ENCODE data around the gene RAB11FIP4. TPM values are rescaled to one million over a fixed set of nuclear protein-coding genes. Genes with fewer than 3 reads are reported as not detected.

The RAB11FIP4 gene
- total and polyA plus RNA-seq, 2 donors (not counting 3 experiments of a cell fraction or from before 2014, with no cell fraction given), result 0.08 to 0.38 TPM

DNA sequence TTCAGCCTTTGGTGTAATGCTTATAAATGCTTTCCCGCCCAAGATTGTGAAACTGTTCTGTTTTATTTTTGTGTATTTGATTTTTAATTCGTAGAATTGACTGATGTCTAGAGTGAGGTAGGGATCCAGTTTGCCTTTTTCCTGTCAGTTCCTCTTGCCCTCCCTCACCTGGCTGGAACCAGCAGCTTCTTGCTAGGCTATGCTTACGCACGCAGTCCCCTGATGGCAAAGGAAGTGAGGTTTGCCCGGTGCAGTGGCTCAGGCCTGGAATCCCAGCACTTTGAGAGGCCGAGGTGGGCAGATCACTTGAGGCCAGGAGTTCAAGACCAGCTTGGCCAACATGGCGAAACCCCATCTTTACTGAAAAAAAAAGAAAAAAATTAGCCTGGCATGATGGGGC, 51.9 kb downstream of the RAB11FIP4 start:
- Histone ChIP-seq H3K36me3 (ENCODE audit: control insufficient read depth in 2 of 2, extremely low read depth in 1 of 2, insufficient read depth in 2 of 2, low read length in 2 of 2) (no peaks in the 10 kb centered on the region), H3K9me1 (replicated peaks; ENCODE audit: control insufficient read depth, extremely low read depth, insufficient read depth, low read length) (no peaks in the 10 kb centered on the region), H3K4me2 (ENCODE audit: insufficient read depth, low read length) (no peak overlapping the region), H3K79me2 (ENCODE audit: control insufficient read depth, insufficient read depth, low read length) (no peaks in the 10 kb centered on the region), H3K27me3 (ENCODE audit: control insufficient read depth in 2 of 2, insufficient read depth in 2 of 2, low read length in 2 of 2) (peaks cover 2% of the 10 kb centered on the region in 2 experiments), H2AFZ (ENCODE audit: low read depth, low read length) (no peak overlapping the region), H3K4me3 (replicated peaks in 1 of 3; ENCODE audit: insufficient read depth in 1 of 3, low read depth in 1 of 3, low read length in 3 of 3) (no peak overlapping the region), H3K9me3 (replicated peaks; ENCODE audit: control insufficient read depth, insufficient read depth, low read length) (no peaks in the 10 kb centered on the region), H3K4me1 (ENCODE audit: control insufficient read depth, extremely low read depth, insufficient read depth, low read length) (no peaks in the 10 kb centered on the region), H3K9ac (replicated peaks; ENCODE audit: extremely low read depth, insufficient read depth, low read length) (no peak overlapping the region), H4K20me1 (replicated peaks; ENCODE audit: control insufficient read depth, extremely low read depth, insufficient read depth, low read length) (no peaks in the 10 kb centered on the region), H3K27ac (ENCODE audit: insufficient read depth, low read depth, low read length) (no peak overlapping the region)
- intact Hi-C loops (cut with micrococcal nuclease) (no loop called here), dilution Hi-C loops (cut with MboI; ENCODE audit: extremely low pct_ligation_motif_present, low sequenced_read_pairs) (no loop called here)
- ChIA-PET POLR2A (no interaction called here), CTCF (interaction anchor here (0.6 to 1.9 kb wide), 6 partner anchors 25 to 399 kb away, joined by 3 to 5 read pairs (median 3); no protein-coding TSS in a partner anchor)
- DNase-seq (ENCODE audit: low read depth, low spot score), result no peak
- no TSS peak for BruUV-seq (replicated peaks)
- FAIRE-seq, result no peak
- TF ChIP-seq, protein P1, sequence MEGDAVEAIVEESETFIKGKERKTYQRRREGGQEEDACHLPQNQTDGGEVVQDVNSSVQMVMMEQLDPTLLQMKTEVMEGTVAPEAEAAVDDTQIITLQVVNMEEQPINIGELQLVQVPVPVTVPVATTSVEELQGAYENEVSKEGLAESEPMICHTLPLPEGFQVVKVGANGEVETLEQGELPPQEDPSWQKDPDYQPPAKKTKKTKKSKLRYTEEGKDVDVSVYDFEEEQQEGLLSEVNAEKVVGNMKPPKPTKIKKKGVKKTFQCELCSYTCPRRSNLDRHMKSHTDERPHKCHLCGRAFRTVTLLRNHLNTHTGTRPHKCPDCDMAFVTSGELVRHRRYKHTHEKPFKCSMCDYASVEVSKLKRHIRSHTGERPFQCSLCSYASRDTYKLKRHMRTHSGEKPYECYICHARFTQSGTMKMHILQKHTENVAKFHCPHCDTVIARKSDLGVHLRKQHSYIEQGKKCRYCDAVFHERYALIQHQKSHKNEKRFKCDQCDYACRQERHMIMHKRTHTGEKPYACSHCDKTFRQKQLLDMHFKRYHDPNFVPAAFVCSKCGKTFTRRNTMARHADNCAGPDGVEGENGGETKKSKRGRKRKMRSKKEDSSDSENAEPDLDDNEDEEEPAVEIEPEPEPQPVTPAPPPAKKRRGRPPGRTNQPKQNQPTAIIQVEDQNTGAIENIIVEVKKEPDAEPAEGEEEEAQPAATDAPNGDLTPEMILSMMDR (IDR thresholded peaks at IDR 0.05; ENCODE audit: extremely low read depth in 1 of 2, insufficient read depth in 1 of 2, low read depth in 1 of 2, low read length in 2 of 2), result no peak
- TF ChIP-seq MYC (IDR thresholded peaks at IDR 0.05; ENCODE audit: low read depth, low read length) (no peak), GATA2 (IDR thresholded peaks at IDR 0.05; ENCODE audit: insufficient read depth, insufficient read length, low read depth, low read length) (no peak), POLR2A (IDR thresholded peaks at IDR 0.05; ENCODE audit: low read depth, low read length) (no peak), EZH2 (IDR thresholded peaks at IDR 0.05; ENCODE audit: borderline replicate concordance, low read depth, low read length, severe bottlenecking) (no peak)

DNA sequence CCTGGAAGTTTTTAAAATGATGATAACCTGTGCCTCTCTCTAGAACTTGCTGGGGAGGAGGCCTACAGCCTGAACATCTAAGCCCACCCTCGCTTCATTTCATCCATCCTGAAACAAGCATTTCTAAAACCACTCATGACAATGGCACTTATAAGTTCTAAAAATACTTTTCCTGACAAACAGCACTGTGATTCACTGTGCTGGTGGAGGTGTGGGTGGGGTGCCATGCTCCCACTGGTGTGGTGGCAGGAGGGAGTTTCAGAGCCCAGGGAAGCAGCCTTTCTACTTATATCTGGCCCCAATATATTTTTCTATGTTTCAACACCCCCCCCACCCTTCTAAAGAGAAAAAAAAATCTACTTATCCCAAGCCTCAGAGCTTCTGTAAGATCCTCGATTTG, 52.6 kb downstream of the RAB11FIP4 start:
- Histone ChIP-seq H3K27me3 (ENCODE audit: control insufficient read depth in 2 of 2, insufficient read depth in 2 of 2, low read length in 2 of 2) (peaks cover 2 to 6% of the 10 kb centered on the region in 2 experiments), H3K4me1 (ENCODE audit: control insufficient read depth, extremely low read depth, insufficient read depth, low read length) (no peaks in the 10 kb centered on the region), H4K20me1 (replicated peaks; ENCODE audit: control insufficient read depth, extremely low read depth, insufficient read depth, low read length) (no peaks in the 10 kb centered on the region), H2AFZ (ENCODE audit: low read depth, low read length) (no peak overlapping the region), H3K9ac (replicated peaks; ENCODE audit: extremely low read depth, insufficient read depth, low read length) (no peak overlapping the region), H3K79me2 (ENCODE audit: control insufficient read depth, insufficient read depth, low read length) (no peaks in the 10 kb centered on the region), H3K27ac (ENCODE audit: insufficient read depth, low read depth, low read length) (no peak overlapping the region), H3K4me3 (replicated peaks in 1 of 3; ENCODE audit: insufficient read depth in 1 of 3, low read depth in 1 of 3, low read length in 3 of 3) (no peak overlapping the region), H3K36me3 (ENCODE audit: control insufficient read depth in 2 of 2, extremely low read depth in 1 of 2, insufficient read depth in 2 of 2, low read length in 2 of 2) (no peaks in the 10 kb centered on the region), H3K4me2 (ENCODE audit: insufficient read depth, low read length) (no peak overlapping the region), H3K9me1 (replicated peaks; ENCODE audit: control insufficient read depth, extremely low read depth, insufficient read depth, low read length) (no peaks in the 10 kb centered on the region), H3K9me3 (replicated peaks; ENCODE audit: control insufficient read depth, insufficient read depth, low read length) (no peaks in the 10 kb centered on the region)
- dilution Hi-C loops (cut with MboI; ENCODE audit: extremely low pct_ligation_motif_present, low sequenced_read_pairs), result no loop called here
- no TSS peak for BruUV-seq (replicated peaks)
- POLR2A ChIA-PET, result no interaction called here
- CTCF ChIA-PET, result no interaction called here
- no peak for TF ChIP-seq FOS (IDR thresholded peaks at IDR 0.05; ENCODE audit: borderline replicate concordance, insufficient read depth, low read length)
- no peak for TF ChIP-seq MYC (IDR thresholded peaks at IDR 0.05; ENCODE audit: low read depth, low read length)
- TF ChIP-seq, protein P1 (IDR thresholded peaks at IDR 0.05; ENCODE audit: extremely low read depth in 1 of 2, insufficient read depth in 1 of 2, low read depth in 1 of 2, low read length in 2 of 2), result no peak
- no peak for TF ChIP-seq POLR2A (IDR thresholded peaks at IDR 0.05; ENCODE audit: low read depth, low read length)
- no peak for TF ChIP-seq GATA2 (IDR thresholded peaks at IDR 0.05; ENCODE audit: insufficient read depth, insufficient read length, low read depth, low read length)
- TF ChIP-seq EZH2 (IDR thresholded peaks at IDR 0.05; ENCODE audit: borderline replicate concordance, low read depth, low read length, severe bottlenecking), result no peak
- no peak for TF ChIP-seq POLR2AphosphoS5 (IDR thresholded peaks at IDR 0.05; ENCODE audit: insufficient read depth, low read depth, low read length)
- TF ChIP-seq JUN (IDR thresholded peaks at IDR 0.05; ENCODE audit: borderline replicate concordance, insufficient read depth, insufficient read length, low read depth), result no peak
- TF ChIP-seq, protein P2, sequence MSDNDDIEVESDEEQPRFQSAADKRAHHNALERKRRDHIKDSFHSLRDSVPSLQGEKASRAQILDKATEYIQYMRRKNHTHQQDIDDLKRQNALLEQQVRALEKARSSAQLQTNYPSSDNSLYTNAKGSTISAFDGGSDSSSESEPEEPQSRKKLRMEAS (IDR thresholded peaks at IDR 0.05; ENCODE audit: insufficient read depth, insufficient read length), result no peak
- FAIRE-seq (no peak), DNase-seq (ENCODE audit: low read depth, low spot score) (no peak)
- intact Hi-C loops (cut with micrococcal nuclease), result no loop called here
